Loucy (cell line): ENCODE results near the gene IGDCC3.

Experiments
- H2AFZ ChIP-seq: fragments of 200-600 bp; sonication (generic); 2 replicates; pipeline ENCODE4 v1.6.0; 2016; ENCODE audit warnings: antibody characterized with exemption, mild to moderate bottlenecking, low read length, moderate library complexity
- H3F3A ChIP-seq: fragments of 200-600 bp; 2 replicates; pipeline ENCODE4 v1.6.0; 2016; ENCODE audit warnings: antibody characterized with exemption, low read depth, mild to moderate bottlenecking
- H3K27me3 ChIP-seq: fragments of 200-600 bp; sonication (generic); 2 replicates; pipeline ENCODE4 v1.6.1; 2014; ENCODE audit warnings: low read length, mild to moderate bottlenecking; ENCODE audit not compliant: insufficient read depth, poor library complexity, severe bottlenecking
- H3K36me3 ChIP-seq: fragments of 200-600 bp; sonication (generic); 2 replicates; pipeline ENCODE4 v1.6.1; 2016; ENCODE audit warnings: low read length; ENCODE audit not compliant: insufficient read depth
- H3K4me1 ChIP-seq: fragments of 200-600 bp; sonication (generic); 2 replicates; pipeline ENCODE4 v1.5.1; 2014; ENCODE audit warnings: low read length, mild to moderate bottlenecking; ENCODE audit not compliant: insufficient read depth, poor library complexity, severe bottlenecking
- H3K4me2 ChIP-seq: fragments of 200-600 bp; sonication (generic); 2 replicates; pipeline ENCODE4 v1.6.0; 2014; ENCODE audit warnings: antibody characterized with exemption, low read length, low read depth, mild to moderate bottlenecking; ENCODE audit not compliant: poor library complexity, severe bottlenecking
- H3K4me3 ChIP-seq: fragments of 200-600 bp; sonication (generic); 2 replicates; pipeline ENCODE4 v1.5.1; 2014; ENCODE audit warnings: low read length, mild to moderate bottlenecking, mixed read lengths; ENCODE audit not compliant: poor library complexity, severe bottlenecking
- H3K79me2 ChIP-seq: fragments of 200-600 bp; sonication (generic); 2 replicates; pipeline ENCODE4 v1.6.1; 2014; ENCODE audit warnings: low read length; ENCODE audit not compliant: insufficient read depth
- H3K9ac ChIP-seq: fragments of 200-600 bp; sonication (generic); 2 replicates; pipeline ENCODE4 v1.6.0; 2014; ENCODE audit warnings: mild to moderate bottlenecking, low read depth, low read length, moderate library complexity; ENCODE audit not compliant: poor library complexity, severe bottlenecking
- H3K9me2 ChIP-seq: fragments of 200-600 bp; sonication (generic); replicated peaks from 2 replicates; pipeline ENCODE4 v1.6.1; 2016; ENCODE audit warnings: low read depth, low read length, mixed read lengths
- H3K9me3 ChIP-seq: fragments of 200-600 bp; sonication (generic); 2 replicates; pipeline ENCODE4 v1.6.1; 2014; ENCODE audit warnings: mild to moderate bottlenecking, antibody characterized with exemption, low read length, low read depth; ENCODE audit not compliant: insufficient read depth
- H4K20me1 ChIP-seq: fragments of 200-600 bp; sonication (generic); 2 replicates; pipeline ENCODE4 v1.6.0; 2014; ENCODE audit warnings: antibody characterized with exemption, low read length, mild to moderate bottlenecking; ENCODE audit not compliant: insufficient read depth, poor library complexity, severe bottlenecking
- EZH2phosphoT487 ChIP-seq: fragments of 200-600 bp; IDR thresholded peaks from 2 replicates; pipeline ENCODE4 v1.6.1; 2018; ENCODE audit warnings: antibody characterized with exemption, mild to moderate bottlenecking, moderate library complexity, borderline replicate concordance
- TF ChIP-seq, protein P1 (sequence below): fragments of 200-600 bp; sonication (generic); conservative IDR thresholded peaks from 2 replicates; pipeline ENCODE4 v1.5.1; 2014; ENCODE audit warnings: mild to moderate bottlenecking, antibody characterized with exemption, low read length

IGDCC3 gene

GRCh38 chr15:65377976-65378366 is at the start of gene IGDCC3:
Gene IGDCC3, minus strand, starts transcription at chr15:65378002. Its CDS starts 214 bp downstream, at chr15:65377788.
- no peak within 1 kb of the TSS for H2AFZ ChIP-seq
- H3K4me3 ChIP-seq: no peak within 1 kb of the TSS
- peaks cover 6% of the 10 kb centered on the region for H3K4me1 ChIP-seq
- no peak within 1 kb of the TSS for H3K9ac ChIP-seq
- H4K20me1 ChIP-seq: no peaks in the 10 kb centered on the region
- H3K27me3 ChIP-seq: no peaks in the 10 kb centered on the region
- no peaks in the 10 kb centered on the region for H3K79me2 ChIP-seq
- H3K9me2 ChIP-seq: no peaks in the 10 kb centered on the region
- no peak for TF ChIP-seq EZH2phosphoT487
- TF ChIP-seq, protein P1, sequence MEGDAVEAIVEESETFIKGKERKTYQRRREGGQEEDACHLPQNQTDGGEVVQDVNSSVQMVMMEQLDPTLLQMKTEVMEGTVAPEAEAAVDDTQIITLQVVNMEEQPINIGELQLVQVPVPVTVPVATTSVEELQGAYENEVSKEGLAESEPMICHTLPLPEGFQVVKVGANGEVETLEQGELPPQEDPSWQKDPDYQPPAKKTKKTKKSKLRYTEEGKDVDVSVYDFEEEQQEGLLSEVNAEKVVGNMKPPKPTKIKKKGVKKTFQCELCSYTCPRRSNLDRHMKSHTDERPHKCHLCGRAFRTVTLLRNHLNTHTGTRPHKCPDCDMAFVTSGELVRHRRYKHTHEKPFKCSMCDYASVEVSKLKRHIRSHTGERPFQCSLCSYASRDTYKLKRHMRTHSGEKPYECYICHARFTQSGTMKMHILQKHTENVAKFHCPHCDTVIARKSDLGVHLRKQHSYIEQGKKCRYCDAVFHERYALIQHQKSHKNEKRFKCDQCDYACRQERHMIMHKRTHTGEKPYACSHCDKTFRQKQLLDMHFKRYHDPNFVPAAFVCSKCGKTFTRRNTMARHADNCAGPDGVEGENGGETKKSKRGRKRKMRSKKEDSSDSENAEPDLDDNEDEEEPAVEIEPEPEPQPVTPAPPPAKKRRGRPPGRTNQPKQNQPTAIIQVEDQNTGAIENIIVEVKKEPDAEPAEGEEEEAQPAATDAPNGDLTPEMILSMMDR: no peak
- H3K4me2 ChIP-seq: no peak within 1 kb of the TSS
- no peaks in the 10 kb centered on the region for H3K36me3 ChIP-seq
- H3F3A ChIP-seq: no peaks in the 10 kb centered on the region
- no peaks in the 10 kb centered on the region for H3K9me3 ChIP-seq

DNA sequence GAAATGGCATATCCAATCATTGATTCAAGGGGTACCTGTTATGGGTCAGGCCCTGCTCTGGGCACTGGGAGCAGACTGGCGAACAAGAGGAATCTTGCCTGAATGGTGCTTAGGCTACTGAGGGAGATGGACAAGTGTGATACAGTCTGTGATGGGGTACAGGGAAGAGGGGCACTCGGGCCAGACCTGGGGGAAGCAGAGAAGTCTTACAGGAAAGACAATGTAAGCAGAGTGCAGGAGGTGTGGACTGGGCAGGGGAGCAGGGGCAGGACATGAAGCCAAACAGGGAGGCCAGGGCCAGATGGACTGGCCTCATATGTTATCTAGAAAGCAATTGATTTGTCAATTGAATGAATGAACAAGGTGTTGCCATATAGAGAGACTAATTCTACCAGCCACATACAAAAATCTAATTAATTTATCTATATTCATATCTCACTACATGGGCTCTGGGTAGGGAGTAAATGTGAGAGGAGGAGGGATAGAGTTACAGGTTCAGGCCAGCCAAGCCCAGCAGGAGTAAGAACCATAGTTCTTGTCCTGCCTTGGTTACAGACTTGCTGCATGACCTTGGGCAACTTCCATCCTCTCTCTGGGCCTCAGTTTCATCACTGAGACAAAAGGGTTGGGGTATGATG is 48.5 kb upstream of the IGDCC3 start:
- no peaks in the 10 kb centered on the region for H3K4me1 ChIP-seq
- TF ChIP-seq, protein P1: no peak
- no peak for TF ChIP-seq EZH2phosphoT487
- no peaks in the 10 kb centered on the region for H3K27me3 ChIP-seq
- no peaks in the 10 kb centered on the region for H4K20me1 ChIP-seq
- no peak overlapping the region for H3K4me3 ChIP-seq
- H3F3A ChIP-seq: no peaks in the 10 kb centered on the region
- no peaks in the 10 kb centered on the region for H3K36me3 ChIP-seq
- no peak overlapping the region for H3K4me2 ChIP-seq
- no peaks in the 10 kb centered on the region for H3K9me3 ChIP-seq
- no peaks in the 10 kb centered on the region for H3K79me2 ChIP-seq
- no peak overlapping the region for H2AFZ ChIP-seq
- H3K9me2 ChIP-seq: no peaks in the 10 kb centered on the region
- no peak overlapping the region for H3K9ac ChIP-seq

GRCh38 chr15:65424683-65425082 is 46.9 kb upstream of the IGDCC3 start:
- Histone ChIP-seq H3K4me1 (no peaks in the 10 kb centered on the region), H4K20me1 (no peaks in the 10 kb centered on the region), H2AFZ (no peak overlapping the region), H3K4me3 (no peak overlapping the region), H3K4me2 (no peak overlapping the region), H3K36me3 (no peaks in the 10 kb centered on the region), H3K27me3 (no peaks in the 10 kb centered on the region), H3K9me3 (no peaks in the 10 kb centered on the region), H3K9ac (no peak overlapping the region), H3K79me2 (no peaks in the 10 kb centered on the region), H3F3A (no peaks in the 10 kb centered on the region), H3K9me2 (no peaks in the 10 kb centered on the region)
- TF ChIP-seq EZH2phosphoT487: no peak
- TF ChIP-seq, protein P1: no peak
